K562 (cell line): ENCODE data around the gene CRB2. TPM values are rescaled to one million over a fixed set of nuclear protein-coding genes. Genes with fewer than 3 reads are reported as not detected.
A peak's percentile ranks its signal among the peaks of the same experiment; 100 is the strongest.

Experiments used
- ASH1L ChIP-seq: fragments of 450-650 bp; IDR thresholded peaks from 2 replicates; pipeline ENCODE4 v1.6.1; 2018; ENCODE audit warnings: borderline replicate concordance, mild to moderate bottlenecking, low read depth; ENCODE audit not compliant: partially characterized antibody
- BDP1 ChIP-seq: IDR thresholded peaks from 3 replicates; pipeline ENCODE4 v1.6.1; 2011; ENCODE audit not compliant: insufficient read length, insufficient read depth
- BRCA1 ChIP-seq, 2 experiments: fragments of 450-650 bp in 1 of 2; sonication (generic) in 1 of 2; formaldehyde crosslinking in 1 of 2; IDR thresholded peaks; 2 replicates each; pipeline versions ENCODE4 v1.5.0 to v1.6.1; 2017 to 2020; ENCODE audit warnings: mild to moderate bottlenecking in 1 of 2, missing genetic modification reagents in 1 of 2
- CCAR2 ChIP-seq: fragments of 200-400 bp; formaldehyde crosslinking; IDR thresholded peaks from 2 replicates; pipeline ENCODE4 v1.6.1; 2017; ENCODE audit warnings: mild to moderate bottlenecking, low read depth, low read length
- ELF4 ChIP-seq: fragments of 450-650 bp; formaldehyde crosslinking; IDR thresholded peaks from 2 replicates; pipeline ENCODE4 v1.4.0; 2022; ENCODE audit warnings: missing genetic modification characterization
- FOSL1 ChIP-seq: fragments of 200-800 bp; sonication (Bioruptor generic); conservative IDR thresholded peaks from 2 replicates; pipeline ENCODE4 v1.6.1; 2016; ENCODE audit warnings: missing genetic modification characterization, missing compliant biosample characterization
- HMG20A ChIP-seq: fragments of 450-650 bp; formaldehyde crosslinking; conservative IDR thresholded peaks from 2 replicates; pipeline ENCODE4 v1.4.0; 2020; ENCODE audit warnings: mild to moderate bottlenecking, mixed read lengths
- MCM2 ChIP-seq: fragments of 450-650 bp; IDR thresholded peaks from 2 replicates; pipeline ENCODE4 v1.6.1; 2017; ENCODE audit warnings: low read depth, mild to moderate bottlenecking
- NR1H2 ChIP-seq: sonication (generic); formaldehyde crosslinking; IDR thresholded peaks from 2 replicates; pipeline ENCODE4 v1.4.0; 2020; ENCODE audit warnings: mild to moderate bottlenecking, missing genetic modification reagents
- PHF21A ChIP-seq: fragments of 450-650 bp; IDR thresholded peaks from 2 replicates; pipeline ENCODE4 v1.6.1; 2017; ENCODE audit warnings: low read depth, borderline replicate concordance
- POLR3G ChIP-seq: IDR thresholded peaks from 2 replicates; pipeline ENCODE4 v1.6.1; 2011; ENCODE audit not compliant: insufficient read length, insufficient replicate concordance; ENCODE audit errors: extremely low read depth
- PTBP1 ChIP-seq: fragments of 200-400 bp; formaldehyde crosslinking; IDR thresholded peaks from 2 replicates; pipeline ENCODE4 v1.6.1; 2017; ENCODE audit warnings: low read depth, low read length
- RUNX1 ChIP-seq: sonication (generic); IDR thresholded peaks from 2 replicates; pipeline ENCODE4 v1.6.1; 2016; ENCODE audit warnings: antibody characterized with exemption, low read depth
- SNIP1 ChIP-seq: fragments of 450-650 bp; IDR thresholded peaks from 2 replicates; pipeline ENCODE4 v1.7.1; 2017; ENCODE audit warnings: low read depth, mild to moderate bottlenecking
- THRAP3 ChIP-seq: fragments of 450-650 bp; IDR thresholded peaks from 2 replicates; pipeline ENCODE4 v1.6.1; 2016; ENCODE audit warnings: mild to moderate bottlenecking, inconsistent platforms, borderline replicate concordance
- ZFP36 ChIP-seq: fragments of 150-350 bp; IDR thresholded peaks from 2 replicates; pipeline ENCODE4 v1.6.1; 2018; ENCODE audit warnings: low read length, low read depth; ENCODE audit not compliant: partially characterized antibody
- ZKSCAN8 ChIP-seq: fragments of 200-800 bp; sonication (Bioruptor generic); IDR thresholded peaks from 2 replicates; pipeline ENCODE4 v1.6.1; 2016; ENCODE audit warnings: missing genetic modification characterization, missing compliant biosample characterization
- ZNF12 ChIP-seq: sonication (generic); formaldehyde crosslinking; IDR thresholded peaks from 2 replicates; pipeline ENCODE4 v1.4.0; 2020; ENCODE audit warnings: mild to moderate bottlenecking, missing genetic modification reagents
- ZNF3 ChIP-seq: fragments of 250-450 bp; sonication (Bioruptor Pico); IDR thresholded peaks from 2 replicates; pipeline ENCODE4 v1.5.0; 2021; ENCODE audit warnings: mild to moderate bottlenecking, moderate library complexity
- ZNF583 ChIP-seq: fragments of 250-450 bp; sonication (Bioruptor Pico); IDR thresholded peaks from 2 replicates; pipeline ENCODE4 v1.4.0; 2020
- polyA plus RNA-seq, 8 experiments: library from polyadenylated mRNA; depleted of rRNA in 4 of 8; stranded (reverse) in 5 of 8; unstranded in 3 of 8; fragments of >200 nt; fragmentation: Nextera tagmentation in 2 of 8; fragmentation: Illumina TruSeq in 1 of 8; extraction: Ambion mirVana in 2 of 8; extraction: Trizol in 1 of 8; gene quantifications; 2 replicates each; pipeline versions ENCODE4 v1.2.1 to v1.2.3, GENCODE V29; 2011 to 2014; ENCODE audit warnings: inconsistent platforms in 1 of 8, missing spikeins in 1 of 8
- total RNA-seq, 7 experiments: library from RNA; depleted of rRNA in 6 of 7; stranded (reverse); fragments of >200 nt in 6 of 7; fragmentation: Illumina TruSeq in 2 of 7; extraction: Trizol in 2 of 7; gene quantifications; 2 replicates each; pipeline versions ENCODE4 v1.2.1 to v1.2.3, GENCODE V29; 2011 to 2021; ENCODE audit warnings: low replicate concordance in 1 of 7
- TF ChIP-seq, protein P1 (sequence below): IDR thresholded peaks from 2 replicates; pipeline ENCODE4 v1.6.1; 2011; ENCODE audit not compliant: insufficient read length; ENCODE audit errors: extremely low read depth
- TF ChIP-seq, protein P2 (sequence below): fragments of 250-450 bp; sonication (Bioruptor Pico); IDR thresholded peaks from 2 replicates; pipeline ENCODE4 v1.5.0; 2021
- TF ChIP-seq, protein P3 (sequence below): fragments of 450-650 bp; formaldehyde crosslinking; IDR thresholded peaks from 2 replicates; pipeline ENCODE4 v1.4.0; 2022; ENCODE audit warnings: mild to moderate bottlenecking, moderate library complexity
- TF ChIP-seq, protein P4 (sequence below): fragments of 450-650 bp; formaldehyde crosslinking; IDR thresholded peaks from 2 replicates; pipeline ENCODE4 v1.4.0; 2022; ENCODE audit warnings: missing genetic modification characterization
- TF ChIP-seq, protein P5 (sequence below): fragments of 450-650 bp; formaldehyde crosslinking; conservative IDR thresholded peaks from 2 replicates; pipeline ENCODE4 v1.4.0; 2022; ENCODE audit warnings: mild to moderate bottlenecking, missing genetic modification characterization

Gene CRB2
- total and polyA plus RNA-seq, 9 of the 15 experiments (the other 6 are each of a cell fraction or from before 2014, with no cell fraction given), result 0.13 to 1.2 (median 0.25) TPM; not detected in 2

DNA sequence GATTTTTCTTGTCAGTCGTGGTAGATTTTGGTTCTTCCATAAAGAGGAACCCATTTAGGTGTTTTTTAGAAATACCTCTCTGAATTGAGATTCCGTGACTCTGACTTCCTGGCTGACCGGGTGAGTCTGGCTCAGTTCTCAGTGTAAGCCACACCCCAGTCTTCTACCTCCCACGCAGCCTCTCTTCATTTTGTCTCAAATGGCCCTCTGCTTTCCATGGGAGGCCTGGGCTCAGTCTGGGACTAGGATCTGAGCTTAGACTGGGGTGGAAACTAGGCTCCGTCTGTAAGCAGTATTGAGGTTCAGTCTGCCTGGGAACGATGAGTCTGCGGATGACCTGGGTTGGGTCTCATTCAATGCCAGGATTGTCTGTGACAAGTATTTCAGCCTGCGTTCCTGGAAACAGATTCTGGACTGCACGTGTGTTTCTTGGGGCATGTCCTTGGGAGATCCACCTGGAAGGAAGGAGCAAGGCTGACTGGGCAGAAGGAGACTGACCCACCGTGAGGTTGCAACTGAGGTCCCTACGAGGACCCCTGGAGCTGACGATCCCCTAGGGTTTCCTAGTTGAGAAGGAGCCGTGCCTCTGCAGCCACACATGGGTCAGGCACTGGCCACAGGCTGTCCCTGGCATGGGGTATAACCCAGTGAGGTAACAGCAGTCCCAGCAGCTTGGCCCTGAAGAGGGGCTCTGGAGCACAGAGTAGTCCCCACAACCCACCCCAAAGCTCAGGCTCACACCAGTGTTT is 12.4 kb upstream of the CRB2 start (continued):
- TF ChIP-seq ASH1L, result no peak
- no peak for TF ChIP-seq ZKSCAN8 (CRISPR knock-in tag)
- no peak for TF ChIP-seq RUNX1
- no peak for TF ChIP-seq PTBP1
- TF ChIP-seq, protein P1, sequence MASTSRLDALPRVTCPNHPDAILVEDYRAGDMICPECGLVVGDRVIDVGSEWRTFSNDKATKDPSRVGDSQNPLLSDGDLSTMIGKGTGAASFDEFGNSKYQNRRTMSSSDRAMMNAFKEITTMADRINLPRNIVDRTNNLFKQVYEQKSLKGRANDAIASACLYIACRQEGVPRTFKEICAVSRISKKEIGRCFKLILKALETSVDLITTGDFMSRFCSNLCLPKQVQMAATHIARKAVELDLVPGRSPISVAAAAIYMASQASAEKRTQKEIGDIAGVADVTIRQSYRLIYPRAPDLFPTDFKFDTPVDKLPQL, result no peak
- TF ChIP-seq, protein P2, sequence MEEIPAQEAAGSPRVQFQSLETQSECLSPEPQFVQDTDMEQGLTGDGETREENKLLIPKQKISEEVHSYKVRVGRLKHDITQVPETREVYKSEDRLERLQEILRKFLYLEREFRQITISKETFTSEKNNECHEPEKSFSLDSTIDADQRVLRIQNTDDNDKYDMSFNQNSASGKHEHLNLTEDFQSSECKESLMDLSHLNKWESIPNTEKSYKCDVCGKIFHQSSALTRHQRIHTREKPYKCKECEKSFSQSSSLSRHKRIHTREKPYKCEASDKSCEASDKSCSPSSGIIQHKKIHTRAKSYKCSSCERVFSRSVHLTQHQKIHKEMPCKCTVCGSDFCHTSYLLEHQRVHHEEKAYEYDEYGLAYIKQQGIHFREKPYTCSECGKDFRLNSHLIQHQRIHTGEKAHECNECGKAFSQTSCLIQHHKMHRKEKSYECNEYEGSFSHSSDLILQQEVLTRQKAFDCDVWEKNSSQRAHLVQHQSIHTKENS (CRISPR knock-in tag), result no peak
- TF ChIP-seq PHF21A, result no peak
- no peak for TF ChIP-seq HMG20A (CRISPR knock-in tag)
- no peak for TF ChIP-seq POLR3G
- TF ChIP-seq, protein P3, sequence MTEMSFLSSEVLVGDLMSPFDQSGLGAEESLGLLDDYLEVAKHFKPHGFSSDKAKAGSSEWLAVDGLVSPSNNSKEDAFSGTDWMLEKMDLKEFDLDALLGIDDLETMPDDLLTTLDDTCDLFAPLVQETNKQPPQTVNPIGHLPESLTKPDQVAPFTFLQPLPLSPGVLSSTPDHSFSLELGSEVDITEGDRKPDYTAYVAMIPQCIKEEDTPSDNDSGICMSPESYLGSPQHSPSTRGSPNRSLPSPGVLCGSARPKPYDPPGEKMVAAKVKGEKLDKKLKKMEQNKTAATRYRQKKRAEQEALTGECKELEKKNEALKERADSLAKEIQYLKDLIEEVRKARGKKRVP (CRISPR knock-in tag), result no peak
- TF ChIP-seq, protein P4, sequence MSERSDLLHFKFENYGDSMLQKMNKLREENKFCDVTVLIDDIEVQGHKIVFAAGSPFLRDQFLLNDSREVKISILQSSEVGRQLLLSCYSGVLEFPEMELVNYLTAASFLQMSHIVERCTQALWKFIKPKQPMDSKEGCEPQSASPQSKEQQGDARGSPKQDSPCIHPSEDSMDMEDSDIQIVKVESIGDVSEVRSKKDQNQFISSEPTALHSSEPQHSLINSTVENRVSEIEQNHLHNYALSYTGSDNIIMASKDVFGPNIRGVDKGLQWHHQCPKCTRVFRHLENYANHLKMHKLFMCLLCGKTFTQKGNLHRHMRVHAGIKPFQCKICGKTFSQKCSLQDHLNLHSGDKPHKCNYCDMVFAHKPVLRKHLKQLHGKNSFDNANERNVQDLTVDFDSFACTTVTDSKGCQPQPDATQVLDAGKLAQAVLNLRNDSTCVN (CRISPR knock-in tag), result no peak
- no peak for TF ChIP-seq ZFP36
- TF ChIP-seq BDP1, result no peak
- TF ChIP-seq THRAP3, result no peak
- TF ChIP-seq SNIP1, result no peak
- TF ChIP-seq NR1H2 (CRISPR knock-in tag), result no peak
- no peak for TF ChIP-seq ZNF3 (CRISPR knock-in tag)
- TF ChIP-seq BRCA1 (IDR thresholded peaks at IDR 0.05), result no peak
- TF ChIP-seq BRCA1 (CRISPR knock-in tag; IDR thresholded peaks at IDR 0.05), result no peak
- no peak for TF ChIP-seq MCM2
- no peak for TF ChIP-seq ELF4
- no peak for TF ChIP-seq CCAR2
- 0 out of 2 replicates have a peak, but pooled peaks have one; percentile 20 for TF ChIP-seq FOSL1 (tag)
- TF ChIP-seq, protein P5, sequence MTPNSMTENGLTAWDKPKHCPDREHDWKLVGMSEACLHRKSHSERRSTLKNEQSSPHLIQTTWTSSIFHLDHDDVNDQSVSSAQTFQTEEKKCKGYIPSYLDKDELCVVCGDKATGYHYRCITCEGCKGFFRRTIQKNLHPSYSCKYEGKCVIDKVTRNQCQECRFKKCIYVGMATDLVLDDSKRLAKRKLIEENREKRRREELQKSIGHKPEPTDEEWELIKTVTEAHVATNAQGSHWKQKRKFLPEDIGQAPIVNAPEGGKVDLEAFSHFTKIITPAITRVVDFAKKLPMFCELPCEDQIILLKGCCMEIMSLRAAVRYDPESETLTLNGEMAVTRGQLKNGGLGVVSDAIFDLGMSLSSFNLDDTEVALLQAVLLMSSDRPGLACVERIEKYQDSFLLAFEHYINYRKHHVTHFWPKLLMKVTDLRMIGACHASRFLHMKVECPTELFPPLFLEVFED, result no peak
- no peak for TF ChIP-seq ZNF12 (CRISPR knock-in tag)
- TF ChIP-seq ZNF583 (CRISPR knock-in tag), result no peak
